B cell (primary cell): ENCODE measurements around the gene QSOX2. TPM values are rescaled to one million over a fixed set of nuclear protein-coding genes. Genes with fewer than 3 reads are reported as not detected.
"Not testable (repeated sequence)": the region's sequence is repeated elsewhere in the genome, so short reads cannot be mapped to it uniquely, and the experiment has no call there.

Experiments
- ATAC-seq: fragments of 200-7000 bp; cut with Tn5 transposase; one replicate; pipeline ENCODE4 v1.10.0; 2021; ENCODE audit warnings: low read depth, mild to moderate bottlenecking, moderate number of reproducible peaks, moderate library complexity
- CTCF ChIA-PET: fragments of 350-600 bp; sonication (Branson Sonifier 250); formaldehyde crosslinking; loops from one replicate; lab custom pipeline; 2021; ENCODE audit warnings: antibody characterized with exemption, inconsistent platforms; lab: Charles Lee
- POLR2A ChIA-PET: fragments of 350-600 bp; sonication (Branson Sonifier 250); formaldehyde crosslinking; loops from one replicate; lab custom pipeline; 2021; ENCODE audit warnings: antibody characterized with exemption; lab: Charles Lee
- DNase-seq: peaks from one replicate; pipeline ENCODE4 v3.0.0; 2013
- H2AFZ ChIP-seq: 2 replicates; pipeline ENCODE4 v1.6.1; 2012; ENCODE audit warnings: mild to moderate bottlenecking, low read depth, low read length; ENCODE audit not compliant: insufficient read depth, poor library complexity, severe bottlenecking
- H3K27ac ChIP-seq, 2 donors: 1 replicate in 1 of 2; 2 replicates in 1 of 2; pipeline ENCODE4 v1.5.1; 2012 to 2013; ENCODE audit warnings: low read length in 2 of 2, mild to moderate bottlenecking in 2 of 2, moderate library complexity in 1 of 2
- H3K27me3 ChIP-seq, 4 experiments: fragments of 200-600 bp in 1 of 4; sonication (generic) in 1 of 4; replicated peaks in 1 of 4; 1 replicate in 2 of 4; 2 replicates in 2 of 4; pipeline versions ENCODE4 v1.6.1 to v1.7.0; 2013 to 2016; ENCODE audit warnings: low read length in 3 of 4, mild to moderate bottlenecking in 2 of 4, mixed read lengths in 1 of 4, moderate library complexity in 1 of 4; ENCODE audit not compliant: insufficient read depth in 4 of 4, control insufficient read depth in 3 of 4; ENCODE audit errors: control extremely low read depth in 1 of 4
- H3K36me3 ChIP-seq, 2 experiments: replicated peaks in 1 of 2; 1 replicate in 1 of 2; 2 replicates in 1 of 2; pipeline versions ENCODE4 v1.6.1 to v1.7.1; 2013; ENCODE audit warnings: low read length in 1 of 2; ENCODE audit not compliant: insufficient read depth in 2 of 2, control insufficient read depth in 1 of 2; ENCODE audit errors: control extremely low read depth in 1 of 2, extremely low read depth in 1 of 2
- H3K4me1 ChIP-seq, 2 donors: fragments of 200-600 bp in 1 of 2; sonication (generic) in 1 of 2; 1 replicate in 1 of 2; 2 replicates in 1 of 2; pipeline versions ENCODE4 v1.5.1 to v1.6.1; 2013 to 2017; ENCODE audit warnings: low read length in 2 of 2; ENCODE audit not compliant: control insufficient read depth in 2 of 2, insufficient read depth in 2 of 2
- H3K4me2 ChIP-seq: replicated peaks from 2 replicates; pipeline ENCODE3; 2012; ENCODE audit warnings: mild to moderate bottlenecking, low read depth, low read length; ENCODE audit not compliant: poor library complexity, severe bottlenecking
- H3K4me3 ChIP-seq, 5 experiments: fragments of 200-600 bp in 1 of 5; sonication (generic) in 1 of 5; 1 replicate in 3 of 5; 2 replicates in 2 of 5; pipeline versions ENCODE4 v1.5.1 to v1.7.0; 2011 to 2016; ENCODE audit warnings: low read length in 4 of 5, mild to moderate bottlenecking in 4 of 5, low read depth in 2 of 5, control low read depth in 1 of 5, moderate library complexity in 1 of 5; ENCODE audit not compliant: insufficient read depth in 1 of 5; ENCODE audit errors: control extremely low read depth in 1 of 5, extremely low read depth in 1 of 5
- H3K79me2 ChIP-seq: fragments of 200-600 bp; sonication (generic); one replicate; pipeline ENCODE4 v1.6.0; 2016; ENCODE audit warnings: low read length; ENCODE audit not compliant: control insufficient read depth, insufficient read depth
- H3K9ac ChIP-seq: fragments of 200-600 bp; sonication (generic); 2 replicates; pipeline ENCODE4 v1.6.1; 2017; ENCODE audit warnings: mild to moderate bottlenecking, low read length, moderate library complexity
- H3K9me3 ChIP-seq, 3 donors: one replicate each; pipeline versions ENCODE4 v1.6.1 to v1.7.1; 2013; ENCODE audit warnings: low read length in 2 of 3; ENCODE audit not compliant: control insufficient read depth in 2 of 3, insufficient read depth in 1 of 3; ENCODE audit errors: control extremely low read depth in 1 of 3
- H4K20me1 ChIP-seq: 2 replicates; pipeline ENCODE4 v1.6.0; 2012; ENCODE audit warnings: mild to moderate bottlenecking, low read length; ENCODE audit not compliant: insufficient read depth, control insufficient read depth, poor library complexity, severe bottlenecking
- H3K27ac Mint-ChIP-seq: one replicate; pipeline ENCODE4 v1.8.0; 2021; ENCODE audit warnings: mixed read lengths
- H3K27me3 Mint-ChIP-seq: one replicate; pipeline ENCODE4 v1.8.0; 2021; ENCODE audit warnings: mixed read lengths
- H3K4me1 Mint-ChIP-seq: one replicate; pipeline ENCODE4 v1.8.0; 2021; ENCODE audit warnings: mixed read lengths
- H3K4me3 Mint-ChIP-seq: one replicate; pipeline ENCODE4 v1.8.0; 2021; ENCODE audit warnings: mixed read lengths
- H3K9me3 Mint-ChIP-seq: one replicate; pipeline ENCODE4 v1.8.0; 2022; ENCODE audit warnings: mixed read lengths; ENCODE audit not compliant: insufficient read depth
- CTCF ChIP-seq: fragments of 200-600 bp; IDR thresholded peaks from one replicate; pipeline ENCODE4 v1.8.0; 2022; ENCODE audit warnings: antibody characterized with exemption, mild to moderate bottlenecking
- EZH2 ChIP-seq: IDR thresholded peaks from 2 replicates; pipeline ENCODE4 v1.6.1; 2012; ENCODE audit warnings: borderline replicate concordance, low read depth, mild to moderate bottlenecking, moderate library complexity, low read length; ENCODE audit not compliant: insufficient read depth, poor library complexity, severe bottlenecking
- WGBS: methylation state at CpG from one replicate; pipeline ENCODE4 v1.1.5; 2013; ENCODE audit warnings: missing lambda C conversion rate; ENCODE audit not compliant: insufficient coverage; 5-methylcytosine and 5-hydroxymethylcytosine counted together
- intact Hi-C: fragments of 100-400 bp; cut with micrococcal nuclease; formaldehyde crosslinking; loops from one replicate; pipeline ENCODE4 v1.10.0; 2022
- polyA plus RNA-seq: library from polyadenylated mRNA; depleted of rRNA; stranded (reverse); fragments of >200 nt; gene quantifications from 2 replicates; pipeline ENCODE4 v1.2.3, GENCODE V29; 2012
- total RNA-seq, 2 donors: library from RNA; stranded (reverse); fragments of 120-200 nt in 1 of 2; gene quantifications; 1 replicate in 1 of 2; 2 replicates in 1 of 2; pipeline versions ENCODE4 v1.2.3 to v1.2.4, GENCODE V29; 2013 to 2022

The QSOX2 gene
- total and polyA plus RNA-seq, 2 donors (not counting 1 experiment from before 2014, with no cell fraction given), result 62.9 to 139 TPM

- H3K9ac ChIP-seq, result peak overlapping the region; percentile 73
- no peaks in the 10 kb centered on the region for H3K36me3 ChIP-seq
- intact Hi-C loops, result loop anchor here (1.0 kb wide), 7 partner anchors 16 to 306 kb away; partner anchors contain the start of genes DNLZ, SNAPC4 and UBAC1
- H3K27ac ChIP-seq, result peak overlapping the region; percentile 50 to 66
- H3K4me3 ChIP-seq, result peak overlapping the region in 4 of 5 experiments; percentile 55 to 69 (median 62)
- no peaks in the 10 kb centered on the region for H3K79me2 ChIP-seq
- DNase-seq, result peak; percentile 90
- ATAC-seq, result peak; percentile 98
- ChIA-PET POLR2A (interaction anchor here (0.7 to 1.5 kb wide), 7 partner anchors 14 to 97 kb away, joined by 3 to 10 read pairs (median 4); no protein-coding TSS in a partner anchor), CTCF (interaction anchor here (0.7 to 2.8 kb wide), 16 partner anchors 11 to 300 kb away, joined by 3 to 51 read pairs (median 7); no protein-coding TSS in a partner anchor)
- WGBS, result 14% methylated on average over 54 of the region's 60 CpGs
- peaks cover 7 to 16% of the 10 kb centered on the region in 2 donors for H3K4me1 ChIP-seq
- peaks cover 0 to 6% (median 0%) of the 10 kb centered on the region in 3 donors for H3K9me3 ChIP-seq
- no peaks in the 10 kb centered on the region for H3K27me3 ChIP-seq
- peaks cover 3% of the 10 kb centered on the region for H3K27me3 Mint-ChIP-seq
- H3K4me1 Mint-ChIP-seq, result peaks cover 11% of the 10 kb centered on the region
- peak; percentile 38 for TF ChIP-seq CTCF
- TF ChIP-seq EZH2, result no peak
- H4K20me1 ChIP-seq, result no peaks in the 10 kb centered on the region
- H3K9me3 Mint-ChIP-seq, result no peaks in the 10 kb centered on the region
- peak overlapping the region; percentile 84 for H2AFZ ChIP-seq
- peak overlapping the region; percentile 84 for H3K27ac Mint-ChIP-seq
- peak overlapping the region; percentile 88 for H3K4me2 ChIP-seq
- H3K4me3 Mint-ChIP-seq, result peak overlapping the region; percentile 85
These were observed 21.9 kb upstream of the QSOX2 start for GRCh38 chr9:136267261-136268111.

DNA sequence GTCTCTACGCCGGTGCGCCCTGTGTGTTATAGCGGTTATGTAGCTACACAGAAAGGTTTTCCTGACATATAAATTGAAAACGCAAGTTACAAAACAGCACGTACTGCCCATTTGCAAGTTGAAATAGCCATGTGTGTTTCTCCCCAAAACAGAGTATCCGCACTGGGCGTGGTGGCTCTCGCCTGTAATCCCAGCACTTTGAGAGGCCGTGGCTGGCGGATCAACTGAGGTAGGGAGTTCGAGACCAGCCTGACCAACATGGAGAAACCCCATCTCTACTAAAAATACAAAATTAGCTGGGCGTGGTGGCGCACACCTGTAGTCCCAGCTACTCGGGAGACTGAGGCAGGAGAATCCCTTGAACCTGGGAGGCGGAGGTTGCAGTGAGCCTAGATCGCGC is 21.0 kb upstream of the QSOX2 start:
- H3K4me1 Mint-ChIP-seq, result peaks cover 11% of the 10 kb centered on the region
- H4K20me1 ChIP-seq, H3K9me3 ChIP-seq, H3K27ac ChIP-seq, H3K79me2 ChIP-seq, H3K9me3 Mint-ChIP-seq, H3K36me3 ChIP-seq, H3K27me3 ChIP-seq, DNase-seq, ATAC-seq, H3K27me3 Mint-ChIP-seq: not testable (repeated sequence)
- ChIA-PET CTCF (interaction anchor here (0.7 to 2.8 kb wide), 16 partner anchors 12 to 299 kb away, joined by 3 to 51 read pairs (median 7); no protein-coding TSS in a partner anchor), POLR2A (interaction anchor here (0.7 to 1.5 kb wide), 6 partner anchors 15 to 96 kb away, joined by 3 to 10 read pairs (median 4); no protein-coding TSS in a partner anchor)
- peaks cover 7 to 16% of the 10 kb centered on the region in 2 donors for H3K4me1 ChIP-seq
- H3K4me3 Mint-ChIP-seq, result peak overlapping the region; percentile 85
- intact Hi-C loops, result loop anchor here (1.0 kb wide), 7 partner anchors 17 to 305 kb away; partner anchors contain the start of genes DNLZ, SNAPC4 and UBAC1
- peak overlapping the region; percentile 88 for H3K4me2 ChIP-seq
- WGBS, result 90% methylated on average over 13 of the region's 18 CpGs
- peak overlapping the region; percentile 84 for H3K27ac Mint-ChIP-seq
- H3K9ac ChIP-seq, result peak overlapping the region; percentile 73
- H3K4me3 ChIP-seq, result peak overlapping the region in 4 of 5 experiments; percentile 19 to 69 (median 44)
- peak overlapping the region; percentile 84 for H2AFZ ChIP-seq
